Astrocyte of the spinal cord (primary cell): ENCODE results near the gene HOXB8.
A peak's percentile ranks its signal among the peaks of the same experiment; 100 is the strongest.

ENCODE experiments used
- DNase-seq: peaks from one replicate; pipeline ENCODE4 v3.0.0; 2011; ENCODE audit warnings: low read depth, low spot score
- H3K4me3 ChIP-seq: 2 replicates; pipeline ENCODE4 v1.5.1; 2011; ENCODE audit warnings: low read depth, mild to moderate bottlenecking, low read length, moderate library complexity
- CTCF ChIP-seq: IDR thresholded peaks from 2 replicates; pipeline ENCODE4 v1.5.1; 2012; ENCODE audit warnings: low read depth, mild to moderate bottlenecking, low read length, inconsistent platforms
- in situ Hi-C: cut with HindIII; loops from 2 replicates; pipeline ENCODE4 v1.10.0; 2017; ENCODE audit warnings: low sequenced_read_pairs

The HOXB8 gene

GRCh38 chr17:48569240-48569582 lies 45.9 kb downstream of the HOXB8 start:
- no peak for TF ChIP-seq CTCF
- no peak for DNase-seq
- H3K4me3 ChIP-seq: peak overlapping the region; percentile 77
- in situ Hi-C loops: no loop called here

- no peak for TF ChIP-seq CTCF
- no peak for DNase-seq
- in situ Hi-C loops: no loop called here
- H3K4me3 ChIP-seq: peak overlapping the region; percentile 77
Observed at GRCh38 chr17:48568499-48569239, 46.4 kb downstream of the HOXB8 start.

- TF ChIP-seq CTCF: no peak
- in situ Hi-C loops: no loop called here
- peak overlapping the region; percentile 2 for H3K4me3 ChIP-seq
- no peak for DNase-seq
Observed at GRCh38 chr17:48567646-48568354, 47.3 kb downstream of the HOXB8 start.

- in situ Hi-C loops: no loop called here
- no peak for TF ChIP-seq CTCF
- DNase-seq: no peak
- H3K4me3 ChIP-seq: no peak overlapping the region
Observed at GRCh38 chr17:48567209-48567608, 47.9 kb downstream of the HOXB8 start.

- no peak for TF ChIP-seq CTCF
- in situ Hi-C loops: no loop called here
Observed at GRCh38 chr17:48566717-48567116, 48.4 kb downstream of the HOXB8 start.

GRCh38 chr17:48565925-48566710 lies 49.0 kb downstream of the HOXB8 start:
- TF ChIP-seq CTCF: no peak
- no peak for DNase-seq
- no peak overlapping the region for H3K4me3 ChIP-seq
- in situ Hi-C loops: no loop called here

More at GRCh38 chr17:48566717-48567116, 48.4 kb downstream of the HOXB8 start:
- H3K4me3 ChIP-seq: no peak overlapping the region
- DNase-seq: no peak
